ENCODE data around the gene CPA4. TPM values are rescaled to one million over a fixed set of nuclear protein-coding genes. Genes with fewer than 3 reads are reported as not detected.

CPA4 gene
- polyA plus RNA-seq, 1 donor from 2014 or later = 8.9 TPM

DNA sequence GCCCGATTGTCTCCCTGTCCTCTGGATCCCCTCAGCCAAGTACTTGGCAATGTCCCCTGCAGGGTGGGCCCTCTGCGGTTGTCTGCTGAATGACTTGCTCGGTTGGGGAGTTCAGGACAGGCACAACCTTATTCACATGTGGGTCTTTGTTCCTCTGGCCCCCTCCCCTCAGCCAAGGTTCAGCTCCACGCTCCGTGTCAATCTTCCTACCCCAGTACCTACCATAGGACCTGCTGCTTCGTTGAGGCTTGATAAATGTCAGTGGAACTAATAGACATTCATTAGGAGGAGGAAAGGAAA is 58.8 kb downstream of the CPA4 start:
- Histone ChIP-seq H3K9ac (ENCODE audit: low read length) (peak overlapping the region; percentile 82), H3K27ac (ENCODE audit: low read length) (peak overlapping the region; percentile 99), H3K36me3 (ENCODE audit: insufficient read depth, low read length) (no peaks in the 10 kb centered on the region), H4K20me1 (ENCODE audit: insufficient read depth) (no peaks in the 10 kb centered on the region), H3K79me2 (replicated peaks; ENCODE audit: insufficient read depth, low read length) (no peaks in the 10 kb centered on the region), H2AFZ (ENCODE audit: low read depth, low read length) (no peak overlapping the region), H3K9me2 (ENCODE audit: insufficient read depth, low read length) (no peaks in the 10 kb centered on the region), H3K4me3 (ENCODE audit: low read length) (peak overlapping the region; percentile 54), H3F3A (ENCODE audit: insufficient read depth, low read length, poor library complexity, severe bottlenecking) (peaks cover 11% of the 10 kb centered on the region), H3K9me3 (ENCODE audit: low read length) (no peaks in the 10 kb centered on the region), H3K4me2 (ENCODE audit: low read length) (peak overlapping the region; percentile 32), H3K27me3 (ENCODE audit: insufficient read depth, low read depth, low read length) (no peaks in the 10 kb centered on the region)
- TF ChIP-seq EP300 (conservative IDR thresholded peaks at IDR 0.05; ENCODE audit: poor library complexity, severe bottlenecking) (no peak), POLR2AphosphoS5 (IDR thresholded peaks at IDR 0.05) (no peak), REST (IDR thresholded peaks at IDR 0.05; ENCODE audit: borderline replicate concordance) (no peak), TAF1 (IDR thresholded peaks at IDR 0.05; ENCODE audit: low read depth) (no peak), MXI1 (conservative IDR thresholded peaks at IDR 0.05; ENCODE audit: poor library complexity, severe bottlenecking) (no peak), RAD21 (conservative IDR thresholded peaks at IDR 0.05) (no peak), EZH2 (IDR thresholded peaks at IDR 0.05; ENCODE audit: borderline replicate concordance, insufficient read depth, low read length, poor library complexity, severe bottlenecking) (no peak), SMC3 (conservative IDR thresholded peaks at IDR 0.05; ENCODE audit: poor library complexity) (no peak)
- TF ChIP-seq, protein P1, sequence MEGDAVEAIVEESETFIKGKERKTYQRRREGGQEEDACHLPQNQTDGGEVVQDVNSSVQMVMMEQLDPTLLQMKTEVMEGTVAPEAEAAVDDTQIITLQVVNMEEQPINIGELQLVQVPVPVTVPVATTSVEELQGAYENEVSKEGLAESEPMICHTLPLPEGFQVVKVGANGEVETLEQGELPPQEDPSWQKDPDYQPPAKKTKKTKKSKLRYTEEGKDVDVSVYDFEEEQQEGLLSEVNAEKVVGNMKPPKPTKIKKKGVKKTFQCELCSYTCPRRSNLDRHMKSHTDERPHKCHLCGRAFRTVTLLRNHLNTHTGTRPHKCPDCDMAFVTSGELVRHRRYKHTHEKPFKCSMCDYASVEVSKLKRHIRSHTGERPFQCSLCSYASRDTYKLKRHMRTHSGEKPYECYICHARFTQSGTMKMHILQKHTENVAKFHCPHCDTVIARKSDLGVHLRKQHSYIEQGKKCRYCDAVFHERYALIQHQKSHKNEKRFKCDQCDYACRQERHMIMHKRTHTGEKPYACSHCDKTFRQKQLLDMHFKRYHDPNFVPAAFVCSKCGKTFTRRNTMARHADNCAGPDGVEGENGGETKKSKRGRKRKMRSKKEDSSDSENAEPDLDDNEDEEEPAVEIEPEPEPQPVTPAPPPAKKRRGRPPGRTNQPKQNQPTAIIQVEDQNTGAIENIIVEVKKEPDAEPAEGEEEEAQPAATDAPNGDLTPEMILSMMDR (IDR thresholded peaks at IDR 0.05; ENCODE audit: poor library complexity, severe bottlenecking) = no peak

GRCh38 chr7:130352194-130353074 is 59.5 kb downstream of the CPA4 start:
- Histone ChIP-seq H3K4me2 (ENCODE audit: low read length) (peak overlapping the region; percentile 32), H4K20me1 (ENCODE audit: insufficient read depth) (no peaks in the 10 kb centered on the region), H3K36me3 (ENCODE audit: insufficient read depth, low read length) (no peaks in the 10 kb centered on the region), H2AFZ (ENCODE audit: low read depth, low read length) (no peak overlapping the region), H3K9me3 (ENCODE audit: low read length) (no peaks in the 10 kb centered on the region), H3K9me2 (ENCODE audit: insufficient read depth, low read length) (no peaks in the 10 kb centered on the region), H3K4me3 (ENCODE audit: low read length) (peak overlapping the region; percentile 54), H3F3A (ENCODE audit: insufficient read depth, low read length, poor library complexity, severe bottlenecking) (peaks cover 11% of the 10 kb centered on the region), H3K9ac (ENCODE audit: low read length) (peak overlapping the region; percentile 82), H3K79me2 (replicated peaks; ENCODE audit: insufficient read depth, low read length) (no peaks in the 10 kb centered on the region), H3K27me3 (ENCODE audit: insufficient read depth, low read depth, low read length) (no peaks in the 10 kb centered on the region), H3K27ac (ENCODE audit: low read length) (peak overlapping the region; percentile 99)
- TF ChIP-seq REST (IDR thresholded peaks at IDR 0.05; ENCODE audit: borderline replicate concordance) (peak; percentile 64), MXI1 (conservative IDR thresholded peaks at IDR 0.05; ENCODE audit: poor library complexity, severe bottlenecking) (peak; percentile 44), RAD21 (conservative IDR thresholded peaks at IDR 0.05) (peak; percentile 58), EP300 (conservative IDR thresholded peaks at IDR 0.05; ENCODE audit: poor library complexity, severe bottlenecking) (peak; percentile 96), TAF1 (IDR thresholded peaks at IDR 0.05; ENCODE audit: low read depth) (no peak), POLR2AphosphoS5 (IDR thresholded peaks at IDR 0.05) (peak; percentile 84), EZH2 (IDR thresholded peaks at IDR 0.05; ENCODE audit: borderline replicate concordance, insufficient read depth, low read length, poor library complexity, severe bottlenecking) (no peak), SMC3 (conservative IDR thresholded peaks at IDR 0.05; ENCODE audit: poor library complexity) (peak; percentile 63)
- TF ChIP-seq, protein P1 (IDR thresholded peaks at IDR 0.05; ENCODE audit: poor library complexity, severe bottlenecking) = peak; percentile 31
